Neural crest cell (in vitro differentiated cells): ENCODE results near the gene PDX1. TPM values are rescaled to one million over a fixed set of nuclear protein-coding genes. Genes with fewer than 3 reads are reported as not detected.

ENCODE experiments used
- DNase-seq: peaks from one replicate; pipeline ENCODE4 v3.0.0; 2021; ENCODE audit warnings: low read depth, mixed read lengths, low spot score
- H3K27ac Mint-ChIP-seq: one replicate; pipeline ENCODE4 v1.8.0; 2021; ENCODE audit warnings: mild to moderate bottlenecking, mixed read lengths; ENCODE audit not compliant: unreplicated experiment
- H3K27me3 Mint-ChIP-seq: 2 replicates; pipeline ENCODE4 v1.8.0; 2021; ENCODE audit warnings: low read depth, mild to moderate bottlenecking, mixed read lengths
- H3K36me3 Mint-ChIP-seq: 2 replicates; pipeline ENCODE4 v1.8.0; 2021; ENCODE audit warnings: low read depth, mild to moderate bottlenecking, mixed read lengths
- H3K4me1 Mint-ChIP-seq: 2 replicates; pipeline ENCODE4 v1.8.0; 2021; ENCODE audit warnings: mixed read lengths
- H3K4me3 Mint-ChIP-seq: one replicate; pipeline ENCODE4 v1.8.0; 2021; ENCODE audit warnings: mild to moderate bottlenecking, mixed read lengths
- H3K9me3 Mint-ChIP-seq: 2 replicates; pipeline ENCODE4 v1.8.0; 2021; ENCODE audit warnings: mixed read lengths
- total RNA-seq: library from RNA; stranded (reverse); gene quantifications from 2 replicates; pipeline ENCODE4 v1.2.1, GENCODE V29; 2021
- TF ChIP-seq, protein P1 (sequence below): fragments of 200-600 bp; sonication (generic); conservative IDR thresholded peaks from 2 replicates; pipeline ENCODE4 v1.5.0; 2021; ENCODE audit warnings: antibody characterized with exemption, mild to moderate bottlenecking

Gene PDX1
- total RNA-seq, 1 donor from 2014 or later = not detected

DNA sequence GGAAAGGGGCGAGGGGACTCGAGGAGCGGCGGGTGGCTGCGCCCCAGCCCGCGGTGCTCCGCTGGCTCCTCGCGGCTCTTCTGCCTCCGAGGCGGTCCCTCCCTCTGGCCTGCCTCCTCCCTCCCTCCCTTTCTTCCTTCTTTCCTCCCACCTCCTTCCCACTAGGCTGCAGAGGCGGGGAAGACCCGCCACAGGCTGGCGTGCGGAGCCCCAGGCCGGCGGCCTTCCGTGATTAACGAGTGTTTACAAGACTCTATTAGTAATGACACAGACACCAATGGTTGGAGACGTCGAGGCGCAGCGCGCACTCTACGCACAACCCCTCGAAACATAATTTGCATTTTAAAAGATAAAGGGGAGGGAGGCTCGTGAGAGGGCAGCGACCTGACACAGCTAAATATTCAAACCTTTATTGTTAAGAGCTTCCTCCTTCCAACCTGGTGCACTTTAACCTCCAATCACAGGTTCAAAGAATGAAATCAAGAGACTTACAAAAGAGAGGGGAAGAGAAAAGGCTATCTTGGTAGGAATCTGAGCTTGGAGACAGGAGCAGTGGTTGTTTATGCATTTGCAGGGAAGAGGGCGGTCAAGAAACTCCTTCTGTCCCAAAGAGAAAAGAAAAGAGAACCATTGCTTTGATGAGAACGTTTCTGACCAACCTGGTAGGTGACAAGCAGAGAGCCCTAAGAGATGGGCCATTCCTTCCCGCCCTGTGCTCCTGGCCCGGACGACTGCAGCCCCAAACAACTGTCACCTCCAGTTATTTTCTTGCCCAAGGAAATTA is 49.5 kb downstream of the PDX1 start, which contains the start of gene CDX2:
Gene CDX2 (minus strand): TSS at position 234 of the 784 bp plus-strand sequence. CDS start 309 bp downstream, outside the sequence.
- Mint-ChIP-seq H3K27ac (no peak within 1 kb of the TSS), H3K4me3 (peak within 1 kb of the TSS; percentile 52), H3K36me3 (no peaks in the 10 kb centered on the region), H3K9me3 (no peaks in the 10 kb centered on the region), H3K4me1 (peaks cover 33% of the 10 kb centered on the region), H3K27me3 (peaks cover 100% of the 10 kb centered on the region)
- no peak for DNase-seq
- TF ChIP-seq, protein P1, sequence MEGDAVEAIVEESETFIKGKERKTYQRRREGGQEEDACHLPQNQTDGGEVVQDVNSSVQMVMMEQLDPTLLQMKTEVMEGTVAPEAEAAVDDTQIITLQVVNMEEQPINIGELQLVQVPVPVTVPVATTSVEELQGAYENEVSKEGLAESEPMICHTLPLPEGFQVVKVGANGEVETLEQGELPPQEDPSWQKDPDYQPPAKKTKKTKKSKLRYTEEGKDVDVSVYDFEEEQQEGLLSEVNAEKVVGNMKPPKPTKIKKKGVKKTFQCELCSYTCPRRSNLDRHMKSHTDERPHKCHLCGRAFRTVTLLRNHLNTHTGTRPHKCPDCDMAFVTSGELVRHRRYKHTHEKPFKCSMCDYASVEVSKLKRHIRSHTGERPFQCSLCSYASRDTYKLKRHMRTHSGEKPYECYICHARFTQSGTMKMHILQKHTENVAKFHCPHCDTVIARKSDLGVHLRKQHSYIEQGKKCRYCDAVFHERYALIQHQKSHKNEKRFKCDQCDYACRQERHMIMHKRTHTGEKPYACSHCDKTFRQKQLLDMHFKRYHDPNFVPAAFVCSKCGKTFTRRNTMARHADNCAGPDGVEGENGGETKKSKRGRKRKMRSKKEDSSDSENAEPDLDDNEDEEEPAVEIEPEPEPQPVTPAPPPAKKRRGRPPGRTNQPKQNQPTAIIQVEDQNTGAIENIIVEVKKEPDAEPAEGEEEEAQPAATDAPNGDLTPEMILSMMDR = no peak

DNA sequence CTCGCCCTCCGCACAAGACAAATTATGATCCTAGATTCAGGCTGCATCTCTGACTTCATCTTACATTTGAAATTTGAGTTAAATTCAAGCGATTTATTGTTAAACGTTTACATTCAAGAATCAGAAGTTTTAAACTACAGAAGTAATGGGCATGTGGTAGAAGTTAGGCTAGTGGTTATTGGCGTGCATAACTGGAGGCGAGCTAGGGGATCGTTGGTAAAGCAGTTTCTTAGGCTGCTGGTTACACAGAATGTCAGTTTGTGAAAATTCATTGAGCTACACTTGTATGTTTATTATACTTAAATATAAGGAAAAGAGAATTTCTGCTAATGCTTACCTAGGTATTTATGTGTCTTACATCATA is 50.0 kb downstream of the PDX1 start:
- no peak for DNase-seq
- Mint-ChIP-seq H3K36me3 (no peaks in the 10 kb centered on the region), H3K27ac (no peak overlapping the region), H3K27me3 (peaks cover 100% of the 10 kb centered on the region), H3K4me1 (peaks cover 33% of the 10 kb centered on the region), H3K9me3 (no peaks in the 10 kb centered on the region), H3K4me3 (no peak overlapping the region)
- TF ChIP-seq, protein P1 = no peak

DNA sequence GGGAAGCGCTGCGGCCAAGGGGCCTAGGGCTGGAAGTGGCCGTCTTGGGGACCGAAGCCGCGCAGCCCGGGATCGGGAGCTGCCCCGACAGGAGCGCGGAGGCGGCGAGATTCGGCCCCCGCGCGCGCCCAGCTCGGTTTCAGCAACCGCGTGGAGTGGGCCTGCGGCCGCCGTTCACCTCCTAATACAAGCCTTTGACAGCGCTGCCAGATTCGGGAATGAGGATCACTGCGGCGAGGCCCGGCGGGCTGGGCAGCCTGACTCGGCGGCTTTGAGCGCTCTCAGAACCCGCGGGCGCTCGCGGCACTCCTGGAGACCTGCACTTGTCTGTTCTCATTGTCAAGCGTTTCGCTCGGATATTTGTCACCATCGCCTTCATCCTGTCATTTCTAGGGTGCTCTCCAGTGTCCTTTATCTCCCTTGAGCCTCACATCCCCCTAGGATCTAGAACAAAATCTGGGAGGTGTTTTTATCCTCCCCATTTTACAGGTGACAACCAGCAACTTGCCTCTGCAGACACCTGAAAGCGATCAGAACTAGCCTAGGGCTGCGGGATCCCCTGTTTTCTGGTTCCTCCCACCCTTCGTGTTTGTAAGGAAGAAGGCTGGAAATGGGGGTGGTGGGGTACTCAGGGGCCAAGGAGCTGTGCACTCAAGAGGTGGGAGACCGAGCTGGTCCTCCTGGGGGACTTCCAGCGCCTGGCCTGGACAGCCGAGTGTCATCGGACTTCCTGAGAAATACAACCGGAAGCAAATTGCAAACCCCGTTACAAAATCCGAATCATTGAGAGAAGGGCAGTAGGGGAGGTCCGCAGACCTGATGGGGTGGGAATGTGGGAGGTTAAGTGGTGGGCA is 50.8 kb downstream of the PDX1 start:
- H3K27me3 Mint-ChIP-seq = peaks cover 100% of the 10 kb centered on the region
- TF ChIP-seq, protein P1 = no peak
- H3K36me3 Mint-ChIP-seq = no peaks in the 10 kb centered on the region
- H3K9me3 Mint-ChIP-seq = no peaks in the 10 kb centered on the region
- DNase-seq = no peak
- peaks cover 32% of the 10 kb centered on the region for H3K4me1 Mint-ChIP-seq
- H3K4me3 Mint-ChIP-seq = peak overlapping the region; percentile 64
- H3K27ac Mint-ChIP-seq = no peak overlapping the region

DNA sequence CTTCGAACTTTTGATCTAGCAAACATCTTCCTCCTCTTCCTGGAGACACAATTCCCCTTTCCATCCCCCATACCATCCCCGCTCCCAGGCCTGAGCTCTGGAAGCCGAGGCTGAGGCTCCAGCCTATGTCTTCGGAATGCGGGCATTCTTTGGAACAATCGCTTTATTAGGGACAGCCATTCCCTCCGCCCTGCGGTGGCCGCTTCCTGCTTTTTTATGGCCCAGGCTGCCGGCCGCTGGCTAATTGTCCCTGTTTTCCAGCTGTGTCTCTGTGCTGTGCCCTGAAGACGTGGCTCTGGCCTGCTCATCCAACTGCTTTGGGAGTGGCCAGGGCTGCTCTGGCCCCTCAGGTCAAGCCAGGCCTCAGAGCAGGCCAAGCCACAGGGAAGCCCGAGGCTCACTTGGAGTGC is 51.4 kb downstream of the PDX1 start:
- TF ChIP-seq, protein P1 = no peak
- no peak for DNase-seq
- Mint-ChIP-seq H3K4me1 (peaks cover 25% of the 10 kb centered on the region), H3K9me3 (no peaks in the 10 kb centered on the region), H3K36me3 (no peaks in the 10 kb centered on the region), H3K27me3 (peaks cover 100% of the 10 kb centered on the region), H3K4me3 (peak overlapping the region; percentile 64), H3K27ac (no peak overlapping the region)

DNA sequence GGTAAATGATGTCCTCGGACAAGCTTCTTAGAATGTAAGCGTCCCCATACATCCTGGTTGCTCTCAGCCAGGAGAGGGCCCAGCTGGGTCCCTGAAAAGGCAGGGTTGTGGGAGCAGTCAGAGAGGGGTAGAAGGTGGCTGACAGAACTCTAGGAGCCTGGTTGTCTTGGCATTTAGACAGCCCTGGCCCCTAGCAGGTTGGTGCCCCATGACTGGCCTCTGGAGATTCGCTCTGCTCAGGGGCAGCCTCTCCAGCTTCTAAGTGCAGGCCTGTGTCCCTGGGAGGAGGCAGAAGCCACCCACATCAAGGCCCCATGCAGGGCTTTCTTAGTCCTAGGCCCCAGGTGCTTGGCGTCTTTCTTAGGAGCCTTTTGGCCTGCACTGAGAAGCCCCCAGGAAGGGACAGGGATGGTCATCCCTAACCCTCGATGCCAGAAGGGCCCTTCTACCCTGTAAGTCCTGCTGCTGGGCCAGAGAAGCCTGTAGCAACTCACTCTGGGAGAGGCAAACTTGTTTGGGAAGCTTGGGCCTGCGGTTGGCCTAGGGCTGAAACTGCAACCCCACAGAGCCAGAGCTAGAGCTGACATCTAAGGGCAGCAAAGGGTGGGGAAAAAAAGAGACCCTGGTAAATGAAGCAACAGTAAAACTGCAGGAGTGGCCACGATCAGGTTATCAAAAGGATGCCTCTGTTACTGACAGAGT is 52.1 kb downstream of the PDX1 start:
- no peaks in the 10 kb centered on the region for H3K9me3 Mint-ChIP-seq
- no peak overlapping the region for H3K27ac Mint-ChIP-seq
- peaks cover 100% of the 10 kb centered on the region for H3K27me3 Mint-ChIP-seq

More for the DNA sequence above, 52.1 kb downstream of the PDX1 start:
- no peak for DNase-seq
- peak overlapping the region; percentile 64 for H3K4me3 Mint-ChIP-seq
- peaks cover 23% of the 10 kb centered on the region for H3K4me1 Mint-ChIP-seq
- TF ChIP-seq, protein P1 = no peak
- no peaks in the 10 kb centered on the region for H3K36me3 Mint-ChIP-seq
